PC-3 (cell line): ENCODE measurements around the gene BCKDHB.

ENCODE experiments used
- CTCF ChIP-seq: fragments of 300-600 bp; sonication (generic); conservative IDR thresholded peaks from 2 replicates; pipeline ENCODE4 v1.5.1; 2017; ENCODE audit warnings: antibody characterized with exemption, low read depth, mild to moderate bottlenecking, low read length
- EZH2 ChIP-seq: fragments of 300-600 bp; sonication (generic); IDR thresholded peaks from one replicate; pipeline ENCODE4 v1.6.1; 2017; ENCODE audit warnings: antibody characterized with exemption, mild to moderate bottlenecking, low read length; ENCODE audit not compliant: unreplicated experiment

- TF ChIP-seq EZH2 = no peak
- no peak for TF ChIP-seq CTCF
Observed at GRCh38 chr6:80223743-80224212, 117.3 kb downstream of the BCKDHB start.
